Raji (cell line): ENCODE measurements around the gene AGAP3.

ENCODE experiments used
- POLR2A ChIP-seq: IDR thresholded peaks from 2 replicates; pipeline ENCODE4 v1.6.1; 2011; ENCODE audit warnings: low read depth, low read length, control low read depth; ENCODE audit not compliant: insufficient read depth

The AGAP3 gene

GRCh38 chr7:151064454-151064853 lies 21.8 kb upstream of the AGAP3 start:
- TF ChIP-seq POLR2A: no peak

GRCh38 chr7:151064993-151065392 lies 21.3 kb upstream of the AGAP3 start:
- TF ChIP-seq POLR2A: no peak

GRCh38 chr7:151065516-151065915 lies 20.8 kb upstream of the AGAP3 start:
- no peak for TF ChIP-seq POLR2A

- no peak for TF ChIP-seq POLR2A
These were observed 19.9 kb upstream of the AGAP3 start for GRCh38 chr7:151066273-151066974.

- no peak for TF ChIP-seq POLR2A
These were observed 18.1 kb upstream of the AGAP3 start for GRCh38 chr7:151068069-151068773.

- TF ChIP-seq POLR2A: no peak
These were observed 16.3 kb upstream of the AGAP3 start for GRCh38 chr7:151069841-151070573.

GRCh38 chr7:151070574-151070960 lies 15.7 kb upstream of the AGAP3 start:
- TF ChIP-seq POLR2A: no peak

GRCh38 chr7:151071032-151071866 lies 15.0 kb upstream of the AGAP3 start:
- TF ChIP-seq POLR2A: no peak

- TF ChIP-seq POLR2A: no peak
These were observed 12.3 kb upstream of the AGAP3 start for GRCh38 chr7:151073990-151074389.

- TF ChIP-seq POLR2A: no peak
These were observed 11.2 kb upstream of the AGAP3 start for GRCh38 chr7:151074817-151075661.

GRCh38 chr7:151075662-151075971 lies 10.7 kb upstream of the AGAP3 start:
- no peak for TF ChIP-seq POLR2A

GRCh38 chr7:151075978-151076426 lies 10.3 kb upstream of the AGAP3 start:
- TF ChIP-seq POLR2A: no peak

- TF ChIP-seq POLR2A: no peak; the same call in 1 of the 2 replicates
These were observed 9.2 kb upstream of the AGAP3 start for GRCh38 chr7:151076863-151077704.
